AG10803 (cell line): Measurements from ENCODE around the gene AOPEP.
A peak's percentile ranks its signal among the peaks of the same experiment; 100 is the strongest.

Experiments
- DNase-seq: peaks from one replicate; pipeline ENCODE4 v3.0.0; 2010; ENCODE audit warnings: low read depth
- H3K4me3 ChIP-seq: 2 replicates; pipeline ENCODE4 v1.5.1; 2011; ENCODE audit warnings: mild to moderate bottlenecking, low read length, control low read depth
- CTCF ChIP-seq: conservative IDR thresholded peaks from 2 replicates; pipeline ENCODE4 v1.5.1; 2011; ENCODE audit warnings: mild to moderate bottlenecking, low read length, control low read depth, inconsistent platforms

AOPEP gene

GRCh38 chr9:95098391-95098921 is 372.0 kb downstream of the AOPEP start:
- DNase-seq = no peak
- no peak for TF ChIP-seq CTCF
- H3K4me3 ChIP-seq = no peak overlapping the region

- DNase-seq = no peak
- no peak overlapping the region for H3K4me3 ChIP-seq
- TF ChIP-seq CTCF = no peak
Observed at GRCh38 chr9:95099321-95100070, 373.0 kb downstream of the AOPEP start.

GRCh38 chr9:95100071-95100627 is 373.6 kb downstream of the AOPEP start:
- peak; percentile 41 for DNase-seq
- H3K4me3 ChIP-seq = no peak overlapping the region
- TF ChIP-seq CTCF = no peak

- no peak overlapping the region for H3K4me3 ChIP-seq
- no peak for DNase-seq
- no peak for TF ChIP-seq CTCF
Observed at GRCh38 chr9:95101326-95101725, 374.8 kb downstream of the AOPEP start.

DNA sequence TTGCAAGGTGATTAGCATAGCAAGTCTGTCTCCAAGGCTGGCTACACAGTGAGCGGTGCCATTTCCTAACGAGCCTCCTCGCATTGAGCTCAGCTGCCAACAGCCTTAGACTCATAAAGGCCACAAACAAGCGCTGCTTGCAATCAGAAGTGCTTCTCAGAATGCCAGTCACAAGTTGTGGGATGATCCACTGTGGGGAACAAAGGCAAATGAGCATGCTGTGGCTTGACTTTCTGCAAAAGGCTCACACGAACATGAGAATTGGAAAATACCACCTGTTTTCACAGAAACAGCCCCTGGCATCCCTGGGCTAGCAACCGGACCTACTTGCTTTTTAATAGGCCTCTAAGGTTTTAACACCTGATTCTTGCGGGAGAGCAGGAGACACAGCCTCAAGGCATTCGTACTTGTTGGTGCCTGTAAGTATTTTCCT is 375.5 kb downstream of the AOPEP start:
- no peak for TF ChIP-seq CTCF
- DNase-seq = no peak
- no peak overlapping the region for H3K4me3 ChIP-seq

- no peak for TF ChIP-seq CTCF
- no peak overlapping the region for H3K4me3 ChIP-seq
- no peak for DNase-seq
Observed at GRCh38 chr9:95102572-95102971, 376.1 kb downstream of the AOPEP start.

DNA sequence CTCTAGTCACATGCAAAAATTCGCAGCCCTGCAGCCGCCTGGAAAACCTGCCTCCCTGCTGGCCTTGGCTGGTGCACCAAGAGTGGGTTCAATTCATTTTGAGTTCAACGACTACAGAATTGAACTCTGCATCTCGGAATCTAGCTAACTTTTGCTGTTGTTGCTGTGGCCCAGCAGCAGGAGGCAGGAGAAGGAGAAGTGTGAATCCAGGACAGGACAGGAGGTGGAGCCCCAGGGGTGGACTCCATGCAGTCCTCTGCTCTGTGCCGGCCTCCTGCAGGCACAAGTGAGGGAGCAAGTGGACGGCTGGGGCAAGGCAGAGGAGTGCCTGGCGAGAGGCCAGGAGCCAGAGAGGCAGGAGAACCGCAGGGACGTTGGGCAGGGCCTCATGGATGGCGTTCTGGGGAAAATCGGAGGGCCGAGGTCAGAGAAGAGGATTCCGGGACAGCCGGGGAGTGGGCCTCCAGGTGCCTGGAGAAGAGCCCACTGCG is 376.8 kb downstream of the AOPEP start:
- peak; percentile 13 for DNase-seq
- TF ChIP-seq CTCF = peak; percentile 35
- no peak overlapping the region for H3K4me3 ChIP-seq
